ENCODE data around the gene KCNA2. TPM values are rescaled to one million over a fixed set of nuclear protein-coding genes. Genes with fewer than 3 reads are reported as not detected.

Gene KCNA2
- total RNA-seq, 2 donors from 2014 or later = 0.64 to 6.2 TPM

GRCh38 chr1:110561596-110561995 lies 44.6 kb downstream of the KCNA2 start:
- Histone ChIP-seq H3K27ac (no peak overlapping the region), H3K36me3 (no peaks in the 10 kb centered on the region), H3K27me3 (replicated peaks; ENCODE audit: insufficient read depth) (peaks cover 2% of the 10 kb centered on the region), H3K4me3 (no peak overlapping the region), H3K9me3 (no peaks in the 10 kb centered on the region), H3K4me1 (replicated peaks) (no peaks in the 10 kb centered on the region)
- TF ChIP-seq, protein P1, sequence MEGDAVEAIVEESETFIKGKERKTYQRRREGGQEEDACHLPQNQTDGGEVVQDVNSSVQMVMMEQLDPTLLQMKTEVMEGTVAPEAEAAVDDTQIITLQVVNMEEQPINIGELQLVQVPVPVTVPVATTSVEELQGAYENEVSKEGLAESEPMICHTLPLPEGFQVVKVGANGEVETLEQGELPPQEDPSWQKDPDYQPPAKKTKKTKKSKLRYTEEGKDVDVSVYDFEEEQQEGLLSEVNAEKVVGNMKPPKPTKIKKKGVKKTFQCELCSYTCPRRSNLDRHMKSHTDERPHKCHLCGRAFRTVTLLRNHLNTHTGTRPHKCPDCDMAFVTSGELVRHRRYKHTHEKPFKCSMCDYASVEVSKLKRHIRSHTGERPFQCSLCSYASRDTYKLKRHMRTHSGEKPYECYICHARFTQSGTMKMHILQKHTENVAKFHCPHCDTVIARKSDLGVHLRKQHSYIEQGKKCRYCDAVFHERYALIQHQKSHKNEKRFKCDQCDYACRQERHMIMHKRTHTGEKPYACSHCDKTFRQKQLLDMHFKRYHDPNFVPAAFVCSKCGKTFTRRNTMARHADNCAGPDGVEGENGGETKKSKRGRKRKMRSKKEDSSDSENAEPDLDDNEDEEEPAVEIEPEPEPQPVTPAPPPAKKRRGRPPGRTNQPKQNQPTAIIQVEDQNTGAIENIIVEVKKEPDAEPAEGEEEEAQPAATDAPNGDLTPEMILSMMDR (IDR thresholded peaks at IDR 0.05) = no peak
- TF ChIP-seq POLR2A (IDR thresholded peaks at IDR 0.05) (no peak), POLR2AphosphoS5 (IDR thresholded peaks at IDR 0.05) (no peak)
- intact Hi-C loops (cut with DNase I) = no loop called here
- DNase-seq (ENCODE audit: low spot score) = no peak
- WGBS = 67% methylated on average over 7 of the region's 7 CpGs

DNA sequence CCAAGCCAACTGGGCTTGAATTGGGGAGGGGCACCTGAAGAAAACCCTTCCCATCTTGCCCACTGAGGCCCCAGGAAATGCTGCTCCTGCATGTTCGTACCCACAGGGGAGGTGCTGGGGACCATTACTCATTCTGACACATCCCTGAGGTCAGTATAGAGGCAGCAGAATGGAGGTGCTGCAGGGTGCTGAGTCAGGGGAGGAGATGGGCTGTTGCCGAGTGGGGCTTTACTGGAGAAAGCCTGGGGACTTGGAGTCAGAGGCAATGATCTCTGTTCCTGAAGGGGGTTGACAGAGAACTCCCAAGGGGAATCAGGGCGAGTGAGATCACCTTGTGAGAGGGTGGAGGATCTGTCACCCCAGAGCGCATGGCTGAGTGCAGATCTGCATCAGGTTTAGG lies 47.0 kb downstream of the KCNA2 start:
- H3K4me3 ChIP-seq = no peak overlapping the region

DNA sequence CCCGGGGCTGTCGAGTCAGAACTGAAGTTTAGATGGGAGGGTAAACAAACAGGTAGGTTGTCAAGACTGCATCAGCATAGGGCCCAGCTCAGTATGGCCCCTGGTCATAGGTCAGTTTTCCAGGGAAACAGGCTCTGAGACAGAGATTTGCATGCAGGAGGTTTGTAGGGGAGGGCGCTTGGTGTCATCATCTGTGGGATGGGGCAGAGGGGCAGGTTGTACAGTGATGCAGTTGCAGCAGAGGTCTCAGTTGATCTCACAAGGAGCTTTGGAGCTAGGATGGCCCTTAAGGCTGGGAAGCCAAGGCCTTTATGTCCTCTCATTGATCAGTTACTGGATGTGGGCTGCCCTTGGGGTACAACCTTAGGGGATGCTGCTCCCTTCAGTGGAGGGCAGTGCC lies 48.7 kb downstream of the KCNA2 start:
- H3K4me1 ChIP-seq (replicated peaks) = no peaks in the 10 kb centered on the region
- no peak overlapping the region for H3K27ac ChIP-seq
- H3K27me3 ChIP-seq (replicated peaks; ENCODE audit: insufficient read depth) = peaks cover 2% of the 10 kb centered on the region
- TF ChIP-seq, protein P1 (IDR thresholded peaks at IDR 0.05) = no peak
- TF ChIP-seq POLR2AphosphoS5 (IDR thresholded peaks at IDR 0.05) = no peak
- TF ChIP-seq POLR2A (IDR thresholded peaks at IDR 0.05) = no peak
- no peak for DNase-seq (ENCODE audit: low spot score)
- H3K4me3 ChIP-seq = no peak overlapping the region
- no peaks in the 10 kb centered on the region for H3K36me3 ChIP-seq
- intact Hi-C loops (cut with DNase I) = loop anchor here (2.0 to 10.0 kb wide), 2 partner anchors 59 to 227 kb away; no protein-coding TSS in a partner anchor
- WGBS = 68% methylated on average over 3 of the region's 3 CpGs
- H3K9me3 ChIP-seq = no peaks in the 10 kb centered on the region

More for the DNA sequence above, 47.0 kb downstream of the KCNA2 start:
- no peaks in the 10 kb centered on the region for H3K9me3 ChIP-seq
- peaks cover 2% of the 10 kb centered on the region for H3K27me3 ChIP-seq (replicated peaks; ENCODE audit: insufficient read depth)
- no peak overlapping the region for H3K27ac ChIP-seq
- intact Hi-C loops (cut with DNase I) = loop anchor here (10.0 kb wide), 1 partner anchor 226 kb away; no protein-coding TSS in a partner anchor
- TF ChIP-seq, protein P1 (IDR thresholded peaks at IDR 0.05) = no peak
- 55% methylated on average over 4 of the region's 4 CpGs for WGBS
- H3K4me1 ChIP-seq (replicated peaks) = no peaks in the 10 kb centered on the region
- H3K36me3 ChIP-seq = no peaks in the 10 kb centered on the region
- DNase-seq (ENCODE audit: low spot score) = no peak

DNA sequence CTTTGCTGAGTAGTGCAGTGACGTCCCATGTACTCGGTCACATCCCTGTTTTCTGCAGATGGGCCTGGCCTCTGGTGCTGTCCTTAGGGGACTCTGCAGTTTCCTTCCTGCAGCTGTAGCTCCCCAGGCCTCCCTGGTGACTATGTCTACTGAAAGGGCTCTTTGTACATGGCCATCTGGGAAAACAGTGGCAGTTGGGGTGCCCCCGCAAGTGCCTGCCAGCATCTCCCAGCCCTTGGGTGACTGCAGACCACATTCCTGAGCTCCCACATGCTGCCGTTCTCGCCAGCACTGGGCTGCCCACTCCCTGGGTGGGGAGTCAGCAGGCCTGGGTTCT lies 49.7 kb downstream of the KCNA2 start:
- Histone ChIP-seq H3K27ac (no peak overlapping the region), H3K9me3 (no peaks in the 10 kb centered on the region), H3K4me3 (no peak overlapping the region), H3K36me3 (no peaks in the 10 kb centered on the region), H3K27me3 (replicated peaks; ENCODE audit: insufficient read depth) (peaks cover 2% of the 10 kb centered on the region), H3K4me1 (replicated peaks) (no peaks in the 10 kb centered on the region)
- intact Hi-C loops (cut with DNase I) = loop anchor here (2.0 to 10.0 kb wide), 2 partner anchors 60 to 228 kb away; no protein-coding TSS in a partner anchor
- no peak for TF ChIP-seq POLR2A (IDR thresholded peaks at IDR 0.05)
- no peak for TF ChIP-seq POLR2AphosphoS5 (IDR thresholded peaks at IDR 0.05)
- TF ChIP-seq, protein P1 (IDR thresholded peaks at IDR 0.05) = no peak
- 44% methylated on average over 5 of the region's 5 CpGs for WGBS
- DNase-seq (ENCODE audit: low spot score) = no peak

DNA sequence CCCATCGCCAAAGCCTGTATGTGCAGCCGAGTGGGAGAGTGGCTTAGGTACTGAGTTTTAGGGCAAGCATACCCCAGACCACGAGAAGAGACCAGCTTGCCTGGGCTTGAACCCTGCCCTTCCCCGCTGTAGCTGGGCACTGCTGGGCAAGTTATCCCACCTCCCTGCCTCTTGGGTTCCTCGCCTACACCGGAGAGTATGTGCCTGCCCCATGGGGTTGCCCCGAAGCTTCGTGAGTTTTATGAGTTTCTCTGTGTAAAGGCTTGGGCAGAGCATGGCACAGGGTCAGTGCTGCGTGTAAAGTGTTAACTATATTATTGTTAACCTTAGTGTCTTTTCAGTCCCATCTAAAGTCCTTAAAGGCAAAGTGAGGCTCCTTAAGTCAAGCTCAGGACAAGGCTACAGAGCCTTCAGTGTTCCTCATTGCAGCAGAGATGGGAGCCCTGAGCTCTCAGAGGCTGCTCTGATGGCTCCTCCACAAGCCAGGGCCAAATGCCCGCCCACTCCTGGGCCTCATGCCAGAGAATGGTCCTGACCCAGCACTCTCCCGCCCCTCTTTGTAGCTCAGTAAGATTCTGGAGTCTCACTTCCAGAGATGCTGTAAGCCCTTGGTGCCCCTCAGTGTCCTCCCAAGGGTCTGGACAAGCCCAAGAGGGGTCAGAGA lies 50.2 kb downstream of the KCNA2 start:
- TF ChIP-seq POLR2A (IDR thresholded peaks at IDR 0.05) = no peak
- no peak for TF ChIP-seq POLR2AphosphoS5 (IDR thresholded peaks at IDR 0.05)
- TF ChIP-seq, protein P1 (IDR thresholded peaks at IDR 0.05) = no peak
- Histone ChIP-seq H3K4me3 (peak overlapping the region in 1 of 2 donors; percentile 28), H3K36me3 (no peaks in the 10 kb centered on the region), H3K27me3 (replicated peaks; ENCODE audit: insufficient read depth) (peaks cover 2% of the 10 kb centered on the region), H3K9me3 (no peaks in the 10 kb centered on the region), H3K4me1 (replicated peaks) (no peaks in the 10 kb centered on the region), H3K27ac (no peak overlapping the region)
- intact Hi-C loops (cut with DNase I) = loop anchor here (2.0 to 10.0 kb wide), 2 partner anchors 61 to 229 kb away; no protein-coding TSS in a partner anchor
- no peak for DNase-seq (ENCODE audit: low spot score)
- WGBS = 31% methylated on average over 10 of the region's 11 CpGs

All from prostate gland (tissue), 2 donors.